GM21515 (cell line): ENCODE results near the gene HPSE2.

Experiments used
- ATAC-seq: cut with Tn5 transposase; IDR thresholded peaks from one replicate; pipeline ENCODE4 v1.9.1; 2021; ENCODE audit not compliant: unreplicated experiment

The HPSE2 gene

GRCh38 chr10:98628206-98628605 lies 607.4 kb downstream of the HPSE2 start:
- no peak for ATAC-seq

- no peak for ATAC-seq
Measured at GRCh38 chr10:98627711-98628110, 607.9 kb downstream of the HPSE2 start.

- ATAC-seq: no peak
Measured at GRCh38 chr10:98624963-98625362, 610.7 kb downstream of the HPSE2 start.

- no peak for ATAC-seq
Measured at GRCh38 chr10:98623176-98623575, 612.5 kb downstream of the HPSE2 start.

GRCh38 chr10:98621630-98622029 lies 614.0 kb downstream of the HPSE2 start:
- no peak for ATAC-seq

- ATAC-seq: no peak
Measured at GRCh38 chr10:98620503-98620902, 615.1 kb downstream of the HPSE2 start.

- no peak for ATAC-seq
Measured at GRCh38 chr10:98619446-98619845, 616.2 kb downstream of the HPSE2 start.

- ATAC-seq: no peak
Measured at GRCh38 chr10:98617906-98618520, 617.6 kb downstream of the HPSE2 start.

- ATAC-seq: no peak
Measured at GRCh38 chr10:98613446-98613845, 622.2 kb downstream of the HPSE2 start.

- ATAC-seq: no peak
Measured at GRCh38 chr10:98611436-98611835, 624.2 kb downstream of the HPSE2 start.

- no peak for ATAC-seq
Measured at GRCh38 chr10:98610836-98611235, 624.8 kb downstream of the HPSE2 start.

GRCh38 chr10:98610301-98610700 lies 625.4 kb downstream of the HPSE2 start:
- ATAC-seq: no peak

- no peak for ATAC-seq
Measured at GRCh38 chr10:98609265-98609664, 626.4 kb downstream of the HPSE2 start.

- ATAC-seq: no peak
Measured at GRCh38 chr10:98608411-98608810, 627.2 kb downstream of the HPSE2 start.

GRCh38 chr10:98602224-98602623 lies 633.4 kb downstream of the HPSE2 start:
- no peak for ATAC-seq

GRCh38 chr10:98599032-98599610 lies 636.5 kb downstream of the HPSE2 start:
- ATAC-seq: no peak

- ATAC-seq: no peak
Measured at GRCh38 chr10:98596404-98596803, 639.2 kb downstream of the HPSE2 start.

- no peak for ATAC-seq
Measured at GRCh38 chr10:98589691-98590090, 646.0 kb downstream of the HPSE2 start.

GRCh38 chr10:98589007-98589406 lies 646.6 kb downstream of the HPSE2 start:
- no peak for ATAC-seq

GRCh38 chr10:98587156-98587837 lies 648.4 kb downstream of the HPSE2 start:
- no peak for ATAC-seq

GRCh38 chr10:98586096-98586495 lies 649.6 kb downstream of the HPSE2 start:
- no peak for ATAC-seq

- ATAC-seq: no peak
Measured at GRCh38 chr10:98582363-98582762, 653.3 kb downstream of the HPSE2 start.
